GM23338 (cell line): ENCODE results near the gene PDE4D.

Source experiments
- CREB1 ChIP-seq: fragments of 250-450 bp; sonication (Bioruptor Pico); IDR thresholded peaks from 2 replicates; pipeline ENCODE4 v1.5.0; 2020; ENCODE audit warnings: low read depth, mild to moderate bottlenecking, moderate library complexity
- EZH2 ChIP-seq: fragments of 200-600 bp; sonication (generic); IDR thresholded peaks from one replicate; pipeline ENCODE4 v1.8.0; 2017; ENCODE audit warnings: antibody characterized with exemption, mild to moderate bottlenecking, low read depth; ENCODE audit not compliant: unreplicated experiment
- EZH2phosphoT487 ChIP-seq: fragments of 200-600 bp; sonication (generic); IDR thresholded peaks from one replicate; pipeline ENCODE4 v1.8.1; 2018; ENCODE audit warnings: antibody characterized with exemption; ENCODE audit not compliant: unreplicated experiment
- JUNB ChIP-seq: IDR thresholded peaks from one replicate; pipeline ENCODE4 v1.6.1; 2016; ENCODE audit warnings: antibody characterized with exemption; ENCODE audit not compliant: unreplicated experiment
- NANOG ChIP-seq: IDR thresholded peaks from 2 replicates; pipeline ENCODE4 v1.6.1; 2016; ENCODE audit warnings: antibody characterized with exemption, borderline replicate concordance
- POLR2AphosphoS5 ChIP-seq: IDR thresholded peaks from 2 replicates; pipeline ENCODE4 v1.6.1; 2016; ENCODE audit warnings: antibody characterized with exemption, low read depth
- TF ChIP-seq, protein P1 (sequence below), 2 experiments: fragments of 200-600 bp in 1 of 2; sonication (generic) in 1 of 2; conservative IDR thresholded peaks; 2 replicates each; pipeline versions ENCODE4 v1.5.1 to v1.6.1; 2016 to 2017; ENCODE audit warnings: antibody characterized with exemption in 2 of 2, low read depth in 2 of 2, mild to moderate bottlenecking in 2 of 2, moderate library complexity in 1 of 2
- TF ChIP-seq, protein P2 (sequence below): IDR thresholded peaks from one replicate; pipeline ENCODE4 v1.6.1; 2018; ENCODE audit warnings: antibody characterized with exemption; ENCODE audit not compliant: unreplicated experiment
- TF ChIP-seq, protein P3 (sequence below): IDR thresholded peaks from 2 replicates; pipeline ENCODE4 v1.6.1; 2016; ENCODE audit warnings: antibody characterized with exemption

DNA sequence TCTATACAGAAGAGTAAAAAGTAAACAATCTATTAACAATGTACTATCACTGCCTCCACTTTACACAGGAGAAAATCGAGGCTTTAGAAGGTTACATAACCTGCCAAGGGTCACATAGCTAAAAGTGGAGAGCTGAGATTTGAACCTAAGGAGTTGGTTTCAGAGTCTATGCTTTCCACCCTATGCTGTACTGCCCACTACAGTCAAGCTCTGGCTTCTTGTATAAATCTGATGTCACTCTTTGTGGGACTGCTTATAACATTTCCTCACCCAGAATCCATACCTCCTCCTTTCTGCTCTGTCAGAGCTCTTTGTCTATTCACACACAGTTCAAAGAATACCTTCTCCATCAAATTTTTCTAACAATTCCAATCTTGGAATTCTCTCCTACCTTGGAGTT is 807.5 kb downstream of the PDE4D start:
- TF ChIP-seq CREB1 (no peak), EZH2phosphoT487 (no peak), EZH2 (no peak), POLR2AphosphoS5 (no peak), NANOG (no peak), JUNB (no peak)
- TF ChIP-seq, protein P1, sequence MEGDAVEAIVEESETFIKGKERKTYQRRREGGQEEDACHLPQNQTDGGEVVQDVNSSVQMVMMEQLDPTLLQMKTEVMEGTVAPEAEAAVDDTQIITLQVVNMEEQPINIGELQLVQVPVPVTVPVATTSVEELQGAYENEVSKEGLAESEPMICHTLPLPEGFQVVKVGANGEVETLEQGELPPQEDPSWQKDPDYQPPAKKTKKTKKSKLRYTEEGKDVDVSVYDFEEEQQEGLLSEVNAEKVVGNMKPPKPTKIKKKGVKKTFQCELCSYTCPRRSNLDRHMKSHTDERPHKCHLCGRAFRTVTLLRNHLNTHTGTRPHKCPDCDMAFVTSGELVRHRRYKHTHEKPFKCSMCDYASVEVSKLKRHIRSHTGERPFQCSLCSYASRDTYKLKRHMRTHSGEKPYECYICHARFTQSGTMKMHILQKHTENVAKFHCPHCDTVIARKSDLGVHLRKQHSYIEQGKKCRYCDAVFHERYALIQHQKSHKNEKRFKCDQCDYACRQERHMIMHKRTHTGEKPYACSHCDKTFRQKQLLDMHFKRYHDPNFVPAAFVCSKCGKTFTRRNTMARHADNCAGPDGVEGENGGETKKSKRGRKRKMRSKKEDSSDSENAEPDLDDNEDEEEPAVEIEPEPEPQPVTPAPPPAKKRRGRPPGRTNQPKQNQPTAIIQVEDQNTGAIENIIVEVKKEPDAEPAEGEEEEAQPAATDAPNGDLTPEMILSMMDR (conservative IDR thresholded peaks at IDR 0.05; ENCODE audit: low read depth in 2 of 2) = no peak
- TF ChIP-seq, protein P2, sequence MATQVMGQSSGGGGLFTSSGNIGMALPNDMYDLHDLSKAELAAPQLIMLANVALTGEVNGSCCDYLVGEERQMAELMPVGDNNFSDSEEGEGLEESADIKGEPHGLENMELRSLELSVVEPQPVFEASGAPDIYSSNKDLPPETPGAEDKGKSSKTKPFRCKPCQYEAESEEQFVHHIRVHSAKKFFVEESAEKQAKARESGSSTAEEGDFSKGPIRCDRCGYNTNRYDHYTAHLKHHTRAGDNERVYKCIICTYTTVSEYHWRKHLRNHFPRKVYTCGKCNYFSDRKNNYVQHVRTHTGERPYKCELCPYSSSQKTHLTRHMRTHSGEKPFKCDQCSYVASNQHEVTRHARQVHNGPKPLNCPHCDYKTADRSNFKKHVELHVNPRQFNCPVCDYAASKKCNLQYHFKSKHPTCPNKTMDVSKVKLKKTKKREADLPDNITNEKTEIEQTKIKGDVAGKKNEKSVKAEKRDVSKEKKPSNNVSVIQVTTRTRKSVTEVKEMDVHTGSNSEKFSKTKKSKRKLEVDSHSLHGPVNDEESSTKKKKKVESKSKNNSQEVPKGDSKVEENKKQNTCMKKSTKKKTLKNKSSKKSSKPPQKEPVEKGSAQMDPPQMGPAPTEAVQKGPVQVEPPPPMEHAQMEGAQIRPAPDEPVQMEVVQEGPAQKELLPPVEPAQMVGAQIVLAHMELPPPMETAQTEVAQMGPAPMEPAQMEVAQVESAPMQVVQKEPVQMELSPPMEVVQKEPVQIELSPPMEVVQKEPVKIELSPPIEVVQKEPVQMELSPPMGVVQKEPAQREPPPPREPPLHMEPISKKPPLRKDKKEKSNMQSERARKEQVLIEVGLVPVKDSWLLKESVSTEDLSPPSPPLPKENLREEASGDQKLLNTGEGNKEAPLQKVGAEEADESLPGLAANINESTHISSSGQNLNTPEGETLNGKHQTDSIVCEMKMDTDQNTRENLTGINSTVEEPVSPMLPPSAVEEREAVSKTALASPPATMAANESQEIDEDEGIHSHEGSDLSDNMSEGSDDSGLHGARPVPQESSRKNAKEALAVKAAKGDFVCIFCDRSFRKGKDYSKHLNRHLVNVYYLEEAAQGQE = no peak
- TF ChIP-seq, protein P3, sequence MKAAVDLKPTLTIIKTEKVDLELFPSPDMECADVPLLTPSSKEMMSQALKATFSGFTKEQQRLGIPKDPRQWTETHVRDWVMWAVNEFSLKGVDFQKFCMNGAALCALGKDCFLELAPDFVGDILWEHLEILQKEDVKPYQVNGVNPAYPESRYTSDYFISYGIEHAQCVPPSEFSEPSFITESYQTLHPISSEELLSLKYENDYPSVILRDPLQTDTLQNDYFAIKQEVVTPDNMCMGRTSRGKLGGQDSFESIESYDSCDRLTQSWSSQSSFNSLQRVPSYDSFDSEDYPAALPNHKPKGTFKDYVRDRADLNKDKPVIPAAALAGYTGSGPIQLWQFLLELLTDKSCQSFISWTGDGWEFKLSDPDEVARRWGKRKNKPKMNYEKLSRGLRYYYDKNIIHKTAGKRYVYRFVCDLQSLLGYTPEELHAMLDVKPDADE = no peak
